HG03460 (cell line): ENCODE data around the gene CHCHD4.

Source experiments
- ATAC-seq: cut with Tn5 transposase; IDR thresholded peaks from one replicate; pipeline ENCODE4 v1.9.1; 2021; ENCODE audit not compliant: unreplicated experiment

The CHCHD4 gene

DNA sequence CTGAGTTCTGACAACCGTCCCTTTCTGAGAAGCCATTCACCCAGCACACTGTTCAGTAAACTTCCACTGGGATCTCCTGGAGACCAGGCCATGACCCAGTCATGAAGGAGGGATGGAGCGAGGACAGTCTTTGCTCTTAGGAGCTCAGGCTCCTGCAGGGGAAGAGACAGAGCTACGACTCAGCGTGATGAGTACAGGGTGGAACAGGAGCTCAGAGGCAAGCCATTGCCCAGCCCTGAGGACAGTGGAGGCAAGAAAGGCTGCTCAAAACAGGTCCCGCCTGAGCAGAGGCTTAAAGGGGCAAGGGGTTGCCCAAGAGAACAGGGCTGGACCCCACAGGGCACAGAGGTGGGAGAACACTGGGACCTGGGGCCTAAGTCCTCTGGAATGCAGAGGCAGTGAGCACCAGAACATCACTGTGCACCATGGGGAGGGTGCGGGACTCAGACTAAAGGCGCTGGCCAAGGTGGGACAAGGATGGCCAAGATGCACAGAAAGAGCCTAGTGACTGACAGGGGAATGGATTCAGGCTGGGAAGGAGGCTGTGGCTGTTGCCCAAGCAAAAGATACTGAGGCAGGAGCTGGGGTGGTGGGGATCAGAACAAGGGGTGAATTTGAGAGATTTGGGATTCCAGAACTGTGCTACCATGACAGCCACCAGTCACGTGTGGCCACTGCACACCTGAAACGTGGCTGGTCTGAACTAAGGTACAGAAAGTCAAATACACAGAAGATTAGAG is 26.0 kb upstream of the CHCHD4 start:
- no peak for ATAC-seq

DNA sequence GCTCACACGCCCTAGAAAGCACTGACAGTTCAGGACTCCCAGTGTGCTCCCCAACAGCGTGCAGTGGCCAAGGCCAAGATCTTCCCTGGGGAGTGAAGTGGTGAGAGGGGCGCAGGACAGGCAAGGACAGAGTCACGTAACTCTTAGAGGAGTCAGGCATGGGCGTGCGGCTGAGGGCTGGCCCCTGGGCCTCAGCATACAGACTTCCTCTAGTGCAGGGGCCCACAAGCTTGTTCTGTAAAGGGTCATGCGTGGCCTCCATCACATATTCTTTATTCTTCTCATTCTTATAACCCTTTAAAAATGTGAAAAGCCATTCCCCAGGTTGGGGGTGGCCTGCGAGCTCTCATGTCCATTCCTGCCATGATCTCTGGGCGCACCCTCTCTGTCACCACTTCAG is 25.4 kb upstream of the CHCHD4 start:
- ATAC-seq: no peak

DNA sequence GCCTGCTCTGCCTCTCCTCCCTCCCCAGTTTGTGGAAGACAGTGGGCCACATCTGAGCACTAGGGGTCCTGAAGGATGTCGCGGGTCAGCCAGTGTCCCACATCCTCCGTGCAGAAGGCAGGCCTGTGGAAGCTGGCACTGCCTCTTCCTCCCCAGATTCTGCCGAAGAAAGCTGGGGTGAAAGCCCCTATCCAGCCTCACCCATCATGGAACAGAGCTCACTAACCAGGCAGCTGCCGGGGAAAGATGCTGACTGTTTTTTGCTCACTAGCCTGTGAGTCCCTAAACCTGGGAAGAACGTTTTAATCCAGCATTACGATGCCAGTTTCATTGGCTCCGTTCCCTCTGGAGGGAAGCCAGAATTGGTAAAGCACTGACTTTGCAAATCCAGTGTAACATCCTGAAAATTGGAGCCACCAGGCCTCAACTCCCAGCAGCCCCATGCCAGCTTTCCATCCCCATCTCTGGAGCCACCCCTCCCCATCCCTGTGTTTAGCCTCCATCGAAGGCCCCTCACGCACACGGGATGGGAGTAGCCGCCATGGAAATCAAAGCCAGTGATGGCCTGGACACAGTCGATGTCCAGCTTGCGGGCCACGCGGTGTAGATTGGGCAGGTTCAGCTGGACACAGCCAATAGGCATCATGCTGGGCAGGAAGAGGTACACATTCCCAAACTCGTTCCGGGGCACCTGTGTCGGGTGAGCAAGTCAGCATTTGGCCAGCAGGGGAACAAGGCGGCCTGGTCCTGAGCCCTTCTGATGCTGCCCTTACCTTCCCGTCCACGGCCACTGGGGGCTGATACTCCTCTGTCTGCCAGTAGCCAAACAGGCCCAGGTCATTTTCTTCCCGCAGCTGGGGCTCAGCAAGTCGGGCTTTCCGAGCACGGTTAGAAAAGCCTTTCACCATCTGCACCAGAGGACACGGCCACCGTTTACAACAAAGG is 23.6 kb upstream of the CHCHD4 start:
- no peak for ATAC-seq

DNA sequence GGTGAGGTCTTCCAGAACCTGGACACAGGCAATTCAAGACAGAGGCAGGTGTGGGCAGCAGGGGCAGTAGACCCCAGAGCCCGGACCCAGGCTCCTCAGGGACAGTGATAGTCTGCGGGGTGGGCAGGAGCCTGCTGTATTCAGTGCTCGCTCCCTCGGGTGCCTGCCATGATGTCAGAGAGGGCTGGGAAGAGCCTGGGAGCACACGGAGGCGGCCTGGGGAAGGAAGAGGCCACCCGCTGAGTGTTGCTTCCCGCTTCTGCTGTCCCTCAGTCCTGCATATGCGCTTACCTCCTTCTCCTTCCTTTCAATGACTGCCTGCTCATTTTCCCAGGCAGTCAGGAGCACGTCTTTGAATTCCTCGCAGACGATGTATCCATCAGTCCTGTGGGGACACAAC is 22.9 kb upstream of the CHCHD4 start:
- no peak for ATAC-seq

DNA sequence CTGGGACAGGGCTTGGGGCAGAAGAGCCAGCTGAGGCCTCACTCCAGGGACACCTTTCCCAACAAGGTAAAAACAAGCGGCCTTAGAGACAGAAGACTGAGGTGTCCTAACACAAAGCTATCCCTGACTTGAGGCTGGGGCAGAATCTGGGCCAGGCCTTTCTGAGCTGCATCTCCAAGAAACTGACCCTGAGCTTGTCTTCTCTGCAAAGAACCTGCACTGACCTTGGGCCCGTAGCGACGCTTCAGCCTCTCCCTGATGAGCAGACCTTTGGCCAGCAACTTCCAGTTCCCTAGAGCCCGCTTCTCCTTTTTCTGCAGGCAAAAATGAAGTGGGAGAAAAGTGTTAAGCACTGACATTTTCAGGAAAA is 22.4 kb upstream of the CHCHD4 start:
- ATAC-seq: no peak

DNA sequence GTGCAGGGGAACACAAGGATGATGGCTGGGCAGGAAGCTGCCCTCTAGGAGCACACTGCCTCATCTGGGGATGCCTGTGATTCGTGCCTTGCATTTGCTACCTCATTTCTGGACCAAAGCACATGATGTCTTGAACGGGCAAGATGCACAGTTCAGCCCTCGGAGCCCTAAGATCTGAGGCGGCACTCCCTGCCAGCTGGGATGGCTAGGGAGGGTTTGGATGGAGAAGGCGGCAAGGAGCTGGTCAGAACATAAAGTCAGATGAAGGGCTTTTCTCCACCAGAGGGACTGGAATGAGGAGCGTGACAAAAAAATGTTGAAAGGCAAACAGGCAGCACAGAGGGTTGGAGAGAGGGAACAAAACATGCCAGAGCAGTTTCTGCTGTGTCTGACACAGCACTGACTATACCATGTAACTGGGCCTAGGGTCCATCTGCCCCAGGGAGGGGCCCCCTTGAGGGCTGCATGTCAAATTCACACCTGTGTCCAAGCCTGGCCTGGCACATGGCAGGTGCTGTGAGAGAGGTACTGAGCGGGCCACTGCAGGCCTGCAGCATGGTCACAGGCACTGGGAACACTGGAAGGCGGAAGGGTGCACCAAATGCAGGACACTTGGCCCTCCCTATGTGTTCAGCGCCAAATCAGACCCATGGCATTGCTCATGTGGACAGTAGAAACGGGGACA is 21.9 kb upstream of the CHCHD4 start:
- ATAC-seq: no peak

DNA sequence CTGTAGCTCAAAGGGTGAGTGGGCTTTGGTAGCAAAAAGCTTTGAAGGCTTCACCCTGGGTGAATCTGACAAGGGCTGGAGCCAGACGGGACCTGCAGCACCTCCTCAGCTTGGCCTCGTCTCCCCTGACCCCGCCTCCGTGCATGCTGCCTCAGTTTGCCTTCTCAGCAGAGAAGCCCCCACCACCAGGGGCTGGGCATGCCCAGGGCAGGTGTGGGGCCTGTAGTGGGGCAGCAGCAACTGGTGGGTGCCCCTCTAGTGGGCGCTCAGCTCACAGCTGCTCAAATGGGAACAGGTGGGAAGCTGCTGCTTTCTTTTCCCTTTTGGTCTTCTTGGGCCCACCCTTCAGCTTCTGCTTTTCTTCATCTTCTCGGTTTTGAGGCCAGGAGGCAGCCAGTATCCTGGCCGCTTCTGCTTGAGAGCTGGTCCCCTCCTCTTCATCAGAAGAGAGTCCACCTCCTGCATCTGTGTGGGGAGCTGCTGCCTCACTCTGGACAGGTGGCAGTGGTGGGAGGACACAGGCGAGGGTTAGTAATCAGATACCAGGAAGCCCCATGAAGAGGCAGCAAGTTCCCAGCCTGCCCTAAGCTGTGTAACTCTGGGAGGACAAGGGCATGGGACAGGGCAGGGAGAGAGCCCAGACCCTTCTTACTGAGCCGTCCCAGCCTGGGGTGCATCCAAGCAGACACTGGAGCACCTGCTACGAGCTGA is 21.2 kb upstream of the CHCHD4 start:
- ATAC-seq: no peak

DNA sequence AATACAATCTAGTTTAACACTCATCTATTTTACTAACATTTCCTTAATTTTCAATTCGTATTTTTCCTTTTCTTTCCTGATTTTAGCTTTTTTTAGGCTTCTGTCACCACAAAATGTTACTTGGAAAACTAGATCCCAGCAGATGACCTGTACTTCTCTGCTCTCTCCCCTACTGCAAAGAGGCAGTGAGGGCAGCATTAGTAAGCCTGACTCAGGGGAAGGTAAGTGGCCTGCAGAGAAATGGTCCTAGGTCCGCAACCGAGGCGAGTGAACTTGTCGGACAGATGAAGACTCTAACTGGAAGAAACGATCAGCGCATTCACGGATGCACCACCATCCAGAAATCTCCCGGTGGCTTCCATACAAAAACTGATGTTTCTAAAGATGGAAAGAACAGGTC is 20.6 kb upstream of the CHCHD4 start:
- no peak for ATAC-seq

DNA sequence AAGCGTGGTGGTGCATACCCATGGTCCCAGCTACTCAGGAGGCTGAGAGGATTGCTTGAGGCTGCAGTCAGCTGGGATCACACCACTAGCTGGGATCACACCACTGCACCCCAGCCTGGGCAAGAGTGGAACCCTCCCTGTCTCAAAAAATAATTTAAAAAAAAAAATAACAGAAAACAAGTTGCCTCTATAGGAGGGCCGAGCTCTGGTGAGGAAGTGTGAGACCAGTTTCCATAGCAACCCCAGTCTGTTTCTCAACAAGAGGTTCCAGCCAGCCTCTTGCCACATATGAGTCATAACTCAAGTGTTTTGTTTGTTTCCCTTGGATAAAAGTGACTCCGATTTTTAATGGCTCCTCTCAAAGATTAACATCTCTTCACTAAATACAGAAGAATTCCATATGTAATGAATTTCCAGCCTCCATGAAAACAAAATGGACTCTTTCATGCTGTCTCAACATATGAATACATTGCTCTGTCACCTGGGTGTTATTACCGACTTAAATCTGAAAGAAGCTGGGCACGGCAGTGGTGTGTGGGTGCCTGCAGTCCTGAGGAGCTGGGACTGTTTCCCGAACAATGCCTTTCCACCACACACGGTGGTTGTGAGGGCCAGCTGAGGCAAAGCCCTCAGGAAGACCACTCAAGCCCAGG is 19.9 kb upstream of the CHCHD4 start:
- peak; percentile 93 for ATAC-seq

DNA sequence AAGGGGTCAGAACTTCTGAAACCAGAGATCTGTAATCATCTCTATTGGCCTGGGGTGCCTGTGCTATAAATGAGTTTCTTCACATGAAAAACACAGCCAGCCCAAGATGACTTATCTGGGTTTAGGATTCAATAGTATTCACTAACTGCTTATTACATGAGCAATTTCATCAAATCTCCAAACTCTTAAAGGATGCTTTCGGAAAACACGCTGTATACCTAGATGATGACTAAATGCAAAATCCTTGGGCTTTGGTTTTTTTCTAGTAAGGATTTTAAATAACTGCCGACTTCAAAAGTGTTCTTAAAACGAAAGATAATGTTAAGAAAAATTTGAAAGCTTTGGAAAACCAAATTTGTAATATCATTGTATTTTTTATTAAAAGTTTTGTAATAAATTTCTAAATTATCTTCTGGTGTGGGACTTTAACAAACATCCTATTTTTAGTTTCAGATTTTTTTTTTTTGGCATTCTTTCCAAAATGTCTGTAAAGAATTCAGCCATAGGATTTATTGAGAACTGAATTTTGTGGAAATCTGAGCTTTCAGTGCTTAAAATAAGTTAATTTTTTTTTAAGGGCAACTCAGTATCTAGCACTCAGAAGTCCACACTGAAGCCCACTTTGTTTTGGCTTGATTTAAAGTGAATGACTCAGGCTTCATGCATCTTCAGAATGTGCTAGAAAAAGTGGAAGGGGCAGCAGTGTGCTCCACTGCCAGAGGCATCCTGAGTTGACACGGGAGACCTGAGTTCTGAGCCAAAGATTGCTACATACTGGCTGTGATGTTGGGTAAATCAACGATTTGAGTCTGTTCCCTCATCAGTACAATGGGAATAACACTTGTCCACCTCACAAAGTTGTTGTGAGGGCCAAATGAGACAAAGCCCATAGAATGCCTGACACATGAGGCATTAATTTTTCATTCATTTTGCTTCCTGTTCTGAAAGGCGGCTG is 18.9 kb upstream of the CHCHD4 start:
- no peak for ATAC-seq

DNA sequence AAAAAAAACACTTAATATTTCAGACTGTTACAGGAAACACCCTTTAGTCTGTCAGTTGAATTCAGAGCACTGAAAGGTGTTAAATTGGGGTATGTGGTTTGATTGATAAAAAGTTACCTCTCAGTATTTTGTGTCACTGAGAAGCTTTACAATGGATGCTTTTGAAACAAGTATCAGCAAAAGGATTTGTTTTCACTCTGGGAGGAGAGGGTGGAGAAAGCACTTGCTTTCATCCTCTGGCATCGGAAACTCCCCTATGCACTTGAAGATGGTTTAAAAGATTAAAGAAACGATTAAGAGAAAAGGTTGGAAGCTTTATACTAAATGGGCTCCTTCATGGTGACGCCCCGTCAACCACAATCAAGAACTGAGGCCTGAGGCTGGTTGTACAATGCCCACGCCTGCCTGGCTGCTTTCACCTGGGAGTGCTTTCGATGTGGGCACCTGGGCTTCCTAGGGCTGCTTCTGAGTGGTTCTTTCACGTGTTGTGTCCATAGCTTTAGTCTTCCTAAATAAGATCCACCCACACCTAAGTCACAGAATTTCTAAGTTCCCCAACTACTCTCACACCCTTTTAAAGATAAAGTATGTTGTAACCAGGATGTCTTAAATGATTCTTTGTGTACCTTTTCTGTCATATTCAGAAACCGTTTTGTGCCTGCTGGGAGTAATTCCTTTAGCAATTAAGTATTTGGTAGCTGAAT is 18.0 kb upstream of the CHCHD4 start:
- no peak for ATAC-seq

DNA sequence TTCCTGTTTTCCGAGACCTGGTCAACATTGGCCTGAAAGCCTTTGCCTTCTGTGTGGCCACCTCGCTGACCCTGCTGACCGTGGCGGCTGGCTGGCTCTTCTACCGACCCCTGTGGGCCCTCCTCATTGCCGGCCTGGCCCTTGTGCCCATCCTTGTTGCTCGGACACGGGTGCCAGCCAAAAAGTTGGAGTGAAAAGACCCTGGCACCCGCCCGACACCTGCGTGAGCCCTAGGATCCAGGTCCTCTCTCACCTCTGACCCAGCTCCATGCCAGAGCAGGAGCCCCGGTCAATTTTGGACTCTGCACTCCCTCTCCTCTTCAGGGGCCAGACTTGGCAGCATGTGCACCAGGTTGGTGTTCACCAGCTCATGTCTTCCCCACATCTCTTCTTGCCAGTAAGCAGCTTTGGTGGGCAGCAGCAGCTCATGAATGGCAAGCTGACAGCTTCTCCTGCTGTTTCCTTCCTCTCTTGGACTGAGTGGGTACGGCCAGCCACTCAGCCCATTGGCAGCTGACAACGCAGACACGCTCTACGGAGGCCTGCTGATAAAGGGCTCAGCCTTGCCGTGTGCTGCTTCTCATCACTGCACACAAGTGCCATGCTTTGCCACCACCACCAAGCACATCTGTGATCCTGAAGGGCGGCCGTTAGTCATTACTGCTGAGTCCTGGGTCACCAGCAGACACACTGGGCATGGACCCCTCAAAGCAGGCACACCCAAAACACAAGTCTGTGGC is 17.1 kb upstream of the CHCHD4 start:
- ATAC-seq: no peak

DNA sequence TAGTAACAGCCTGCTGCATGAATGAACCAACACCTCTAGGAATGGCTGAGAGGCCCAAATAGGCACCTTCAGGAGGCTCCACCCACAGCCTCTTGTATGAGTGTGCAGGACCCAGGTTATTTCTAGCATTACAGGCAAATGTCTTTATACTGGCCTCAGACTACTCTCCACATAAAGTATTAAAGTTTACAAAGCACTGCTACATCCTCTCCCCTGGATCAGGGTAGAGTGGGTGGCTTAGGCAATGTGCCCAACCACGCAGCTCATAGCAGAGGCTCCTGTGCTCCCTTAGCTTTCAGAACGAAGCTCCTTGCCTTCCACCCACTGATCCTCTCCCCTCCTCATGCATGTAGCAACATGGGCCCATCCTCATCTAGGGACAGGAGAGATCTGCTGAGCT is 16.5 kb upstream of the CHCHD4 start:
- ATAC-seq: no peak

DNA sequence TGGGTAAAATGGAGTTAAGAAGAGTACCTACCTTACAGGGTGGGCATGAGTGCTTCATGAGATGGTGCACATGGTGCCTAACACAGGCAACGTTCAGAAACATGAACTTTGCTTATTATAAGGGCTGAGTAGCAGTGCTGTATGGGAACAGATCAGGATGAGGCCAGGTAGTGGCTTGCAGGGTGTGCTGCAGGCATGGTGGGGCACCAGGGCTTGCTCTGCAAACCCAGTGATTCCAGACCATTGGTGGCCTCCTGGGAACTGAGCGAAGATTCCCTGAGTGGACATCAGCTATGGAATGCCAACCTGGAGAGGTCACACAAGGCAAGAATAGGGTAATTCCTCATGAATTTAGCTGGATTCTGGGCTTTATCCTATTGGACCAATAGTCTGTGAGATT is 16.0 kb upstream of the CHCHD4 start:
- ATAC-seq: no peak

DNA sequence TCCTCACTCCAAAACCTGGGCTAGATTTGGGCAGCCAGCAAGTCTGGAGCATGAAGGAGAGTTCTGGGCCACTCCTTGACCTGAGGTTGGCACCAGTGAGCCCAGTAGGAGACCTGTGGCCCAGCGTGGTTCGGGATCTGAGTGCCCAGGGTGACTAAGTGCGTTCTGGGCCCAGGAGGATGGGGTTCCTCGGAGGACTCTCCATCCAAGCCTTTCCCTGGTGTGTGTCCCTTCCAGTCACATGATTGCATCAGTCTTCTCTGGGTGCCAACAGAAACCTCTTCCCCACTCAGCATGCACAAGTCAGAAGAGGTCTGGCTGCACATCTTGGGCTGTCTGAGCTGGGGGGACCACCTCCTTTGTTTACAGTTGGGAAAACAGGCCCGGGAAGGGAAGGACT is 15.1 kb upstream of the CHCHD4 start:
- ATAC-seq: no peak

DNA sequence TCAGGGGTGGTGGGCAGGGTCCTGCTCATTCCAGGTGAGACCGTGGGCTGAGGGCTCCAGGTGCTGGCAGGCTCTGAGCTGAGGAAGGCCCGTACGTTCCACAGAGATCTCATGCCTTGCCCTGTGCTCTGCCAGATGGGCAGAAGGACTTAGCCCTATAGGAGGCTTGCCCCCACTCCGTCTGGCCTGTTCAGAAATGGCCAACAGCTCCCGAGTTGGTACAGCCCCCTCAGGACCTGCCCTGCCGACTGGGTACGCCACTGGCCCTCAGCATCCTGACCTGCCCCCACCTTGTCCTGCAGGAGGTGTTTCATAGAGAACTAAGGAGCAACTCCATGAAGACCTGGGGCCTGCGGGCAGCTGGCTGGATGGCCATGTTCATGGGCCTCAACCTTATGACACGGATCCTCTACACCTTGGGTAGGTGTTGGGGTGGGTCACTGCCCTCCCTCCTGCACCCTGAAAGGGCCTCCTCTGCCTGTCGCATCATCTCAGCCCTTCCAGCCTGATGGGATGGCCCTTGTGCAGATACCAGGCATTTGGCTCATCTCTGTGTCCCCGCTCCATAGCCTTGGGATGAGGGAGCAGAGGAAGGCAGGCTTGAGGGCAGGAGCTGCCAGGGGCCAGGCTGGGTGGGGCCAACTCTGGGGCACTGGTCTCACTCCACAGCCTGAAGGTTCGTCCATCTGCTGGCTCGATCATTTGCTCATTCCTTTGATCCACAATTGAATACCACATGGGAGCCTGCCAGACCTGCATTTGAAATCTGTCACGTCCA is 14.4 kb upstream of the CHCHD4 start:
- ATAC-seq: no peak

DNA sequence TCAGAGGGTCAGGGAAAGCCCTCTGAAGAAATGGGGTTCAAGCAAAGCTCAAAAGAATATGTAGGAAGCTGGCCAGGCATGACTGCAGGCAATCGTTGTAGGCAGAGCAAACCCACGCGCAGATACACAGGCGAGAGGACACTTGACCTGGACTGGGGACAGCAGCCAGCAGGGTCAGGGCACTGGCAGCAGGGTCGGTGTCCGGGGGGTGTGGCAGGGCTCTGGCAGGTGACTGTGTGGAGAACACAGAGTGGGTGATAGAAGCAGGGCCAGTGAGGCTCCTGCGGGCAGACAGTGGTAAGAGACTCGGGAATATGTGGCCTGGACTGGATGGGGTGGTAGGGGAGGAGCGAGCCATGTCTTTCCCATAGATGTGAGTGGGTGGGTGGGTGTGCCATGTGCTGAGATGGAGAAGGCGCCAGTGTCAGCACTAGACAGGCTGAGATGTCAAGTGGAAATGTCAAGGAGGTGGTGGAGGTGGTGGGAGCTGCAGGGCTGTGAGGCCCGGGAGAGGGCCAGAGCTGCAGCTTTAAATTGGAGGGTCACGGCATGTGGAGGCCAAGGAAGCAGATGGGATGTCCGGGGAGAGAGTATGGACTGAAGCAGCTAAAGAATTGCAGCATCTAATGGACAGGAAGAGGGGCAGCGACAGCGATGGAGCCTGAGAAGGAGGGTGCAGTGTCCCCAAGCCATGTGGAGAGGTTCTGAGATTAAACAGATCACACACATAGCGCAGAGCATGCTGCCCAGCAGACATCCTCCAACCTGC is 13.6 kb upstream of the CHCHD4 start:
- no peak for ATAC-seq
